GM12864 (cell line): ENCODE results near the gene DNAH7.
"Not testable (repeated sequence)": the region's sequence is repeated elsewhere in the genome, so short reads cannot be mapped to it uniquely, and the experiment has no call there.

ENCODE experiments used
- DNase-seq: peaks from one replicate; pipeline ENCODE4 v3.0.0-alpha.2; 2011; ENCODE audit warnings: low read depth
- H3K4me3 ChIP-seq: 2 replicates; pipeline ENCODE4 v1.5.1; 2011; ENCODE audit warnings: mild to moderate bottlenecking, low read depth, low read length, control low read depth
- TF ChIP-seq, protein P1 (sequence below): IDR thresholded peaks from 2 replicates; pipeline ENCODE4 v1.5.1; 2011; ENCODE audit warnings: low read depth, mild to moderate bottlenecking, moderate library complexity, low read length, control low read depth, inconsistent platforms; ENCODE audit errors: missing control alignments

The DNAH7 gene

DNA sequence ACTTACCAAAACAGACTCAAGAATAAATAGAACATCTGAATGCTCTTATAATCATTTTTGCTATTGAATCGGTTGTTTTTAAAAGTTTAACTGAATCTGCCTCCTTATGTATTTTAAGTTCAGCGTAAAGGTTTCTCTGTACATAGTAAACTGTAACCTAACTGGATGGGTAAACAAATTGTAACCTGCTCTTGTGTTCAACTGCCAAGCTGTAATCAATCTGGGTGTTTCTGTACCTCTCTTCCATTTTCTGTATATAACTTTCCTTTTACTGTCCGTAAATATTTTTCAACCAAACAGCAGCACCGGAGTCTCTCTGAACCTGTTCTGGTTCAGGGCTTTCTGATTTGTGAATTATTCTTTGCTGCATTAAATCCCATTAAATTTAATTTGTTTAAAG, 27.6 kb upstream of the DNAH7 start:
- DNase-seq: no peak
- H3K4me3 ChIP-seq: no peak overlapping the region
- TF ChIP-seq, protein P1, sequence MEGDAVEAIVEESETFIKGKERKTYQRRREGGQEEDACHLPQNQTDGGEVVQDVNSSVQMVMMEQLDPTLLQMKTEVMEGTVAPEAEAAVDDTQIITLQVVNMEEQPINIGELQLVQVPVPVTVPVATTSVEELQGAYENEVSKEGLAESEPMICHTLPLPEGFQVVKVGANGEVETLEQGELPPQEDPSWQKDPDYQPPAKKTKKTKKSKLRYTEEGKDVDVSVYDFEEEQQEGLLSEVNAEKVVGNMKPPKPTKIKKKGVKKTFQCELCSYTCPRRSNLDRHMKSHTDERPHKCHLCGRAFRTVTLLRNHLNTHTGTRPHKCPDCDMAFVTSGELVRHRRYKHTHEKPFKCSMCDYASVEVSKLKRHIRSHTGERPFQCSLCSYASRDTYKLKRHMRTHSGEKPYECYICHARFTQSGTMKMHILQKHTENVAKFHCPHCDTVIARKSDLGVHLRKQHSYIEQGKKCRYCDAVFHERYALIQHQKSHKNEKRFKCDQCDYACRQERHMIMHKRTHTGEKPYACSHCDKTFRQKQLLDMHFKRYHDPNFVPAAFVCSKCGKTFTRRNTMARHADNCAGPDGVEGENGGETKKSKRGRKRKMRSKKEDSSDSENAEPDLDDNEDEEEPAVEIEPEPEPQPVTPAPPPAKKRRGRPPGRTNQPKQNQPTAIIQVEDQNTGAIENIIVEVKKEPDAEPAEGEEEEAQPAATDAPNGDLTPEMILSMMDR: no peak

- not testable (repeated sequence) for H3K4me3 ChIP-seq, DNase-seq
These were observed 20.8 kb upstream of the DNAH7 start for GRCh38 chr2:196089448-196089847.

DNA sequence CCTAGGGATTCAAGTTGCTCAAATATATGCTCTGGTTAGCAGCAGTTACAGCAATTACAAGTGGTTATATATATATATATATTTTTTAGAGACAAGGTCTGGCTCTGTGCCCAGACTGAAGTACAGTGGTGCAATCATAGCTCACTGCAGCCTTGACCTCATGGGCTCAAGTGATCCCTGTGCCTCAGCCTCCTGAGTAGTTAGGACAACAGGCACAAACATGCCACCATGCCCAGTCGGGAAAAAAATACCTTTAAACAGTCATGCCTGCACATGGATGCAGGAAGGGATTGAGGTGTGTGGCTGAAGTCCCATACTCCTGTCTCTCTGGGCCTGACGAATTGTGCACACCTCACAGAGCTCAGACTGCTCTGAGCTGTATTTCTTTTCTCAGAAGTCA, 19.6 kb upstream of the DNAH7 start:
- no peak for DNase-seq

DNA sequence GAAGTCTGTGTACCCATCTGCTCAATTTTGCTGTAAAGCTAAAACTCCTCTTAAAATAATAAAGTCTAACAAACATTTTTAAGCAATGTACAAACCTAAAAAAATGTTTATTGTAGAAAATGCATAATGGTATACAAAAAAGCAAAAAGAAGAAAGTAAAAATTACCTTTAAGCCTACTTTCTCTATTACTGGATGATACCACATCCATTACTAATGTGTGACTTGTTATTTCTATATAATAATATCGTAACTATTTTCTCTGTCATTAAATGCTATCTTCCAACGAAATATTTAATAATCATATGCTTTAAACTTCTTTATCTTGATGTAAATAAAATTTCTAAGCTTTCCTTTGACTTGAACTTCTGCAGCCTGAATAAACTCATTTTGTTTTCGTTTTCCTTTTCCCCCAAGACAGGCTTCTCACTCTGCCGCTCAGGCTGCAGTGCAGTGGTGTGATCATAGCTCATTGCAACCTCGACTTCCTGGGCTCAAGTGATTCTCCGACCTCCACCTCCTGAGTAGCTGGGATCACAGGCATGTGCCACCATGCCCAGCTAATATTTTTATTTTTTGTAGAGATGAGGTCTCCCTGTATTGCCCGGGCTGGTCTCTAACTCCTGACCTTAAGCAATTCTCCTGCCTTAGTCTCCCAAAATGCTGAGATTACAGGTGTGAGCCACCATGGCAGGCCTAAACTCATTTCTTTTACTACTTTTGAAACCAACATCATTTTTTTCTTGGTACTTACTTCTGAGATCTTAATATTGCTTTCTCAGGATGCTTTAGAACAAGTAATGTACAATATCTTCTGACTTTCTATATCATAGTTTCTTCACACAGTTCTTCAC, 18.1 kb upstream of the DNAH7 start:
- H3K4me3 ChIP-seq: no peak overlapping the region
- TF ChIP-seq, protein P1: no peak

More for the DNA sequence above, 19.6 kb upstream of the DNAH7 start:
- TF ChIP-seq, protein P1: no peak
- H3K4me3 ChIP-seq: no peak overlapping the region

DNA sequence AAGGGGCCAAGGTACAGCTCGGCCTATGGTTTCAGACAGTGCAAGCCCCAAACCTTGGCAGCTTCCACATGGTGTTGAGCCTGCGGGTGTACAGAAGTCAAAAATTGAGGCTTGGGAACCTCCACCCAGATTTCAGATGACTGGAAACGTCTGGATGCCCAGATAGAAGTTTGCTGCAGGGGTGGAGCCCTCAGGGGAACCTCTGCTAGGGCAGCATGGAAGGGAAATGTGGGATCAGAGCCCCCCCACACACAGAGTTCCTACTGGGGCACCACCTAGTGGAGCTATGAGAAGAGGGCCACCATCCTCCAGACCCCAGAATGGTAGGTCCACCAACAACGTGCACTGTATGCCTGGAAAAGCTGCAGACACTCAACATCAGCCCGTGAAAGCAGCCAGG, 15.0 kb upstream of the DNAH7 start:
- H3K4me3 ChIP-seq: no peak overlapping the region
- DNase-seq: no peak
- TF ChIP-seq, protein P1: no peak

More for the DNA sequence above, 18.1 kb upstream of the DNAH7 start:
- DNase-seq: no peak

GRCh38 chr2:196080526-196080925, 11.9 kb upstream of the DNAH7 start:
- no peak overlapping the region for H3K4me3 ChIP-seq
- TF ChIP-seq, protein P1: no peak
- DNase-seq: no peak

DNA sequence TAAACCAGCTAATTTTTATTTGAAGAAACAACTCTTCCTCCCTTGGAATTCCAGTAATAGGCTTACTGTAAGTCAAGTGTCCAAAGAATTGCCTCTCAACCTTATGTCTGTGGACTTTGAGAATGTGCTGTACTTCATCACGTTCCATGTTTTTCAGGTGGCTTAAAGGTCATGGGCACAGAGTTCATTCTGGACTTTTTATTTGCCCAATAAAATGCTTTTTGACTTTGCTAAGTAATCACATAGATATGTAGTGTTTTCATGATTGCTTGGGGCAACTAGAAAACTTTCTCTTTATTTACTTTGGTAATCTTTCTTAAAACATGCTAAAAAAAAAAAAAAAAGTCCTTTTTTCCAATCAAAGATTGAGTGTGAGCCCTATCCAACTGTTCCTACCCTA, 10.4 kb upstream of the DNAH7 start:
- no peak overlapping the region for H3K4me3 ChIP-seq
- no peak for DNase-seq
- TF ChIP-seq, protein P1: no peak
